ENCODE measurements around the gene C12orf57.
"Not testable (repeated sequence)": the region's sequence is repeated elsewhere in the genome, so short reads cannot be mapped to it uniquely, and the experiment has no call there.

The C12orf57 gene, protein sequence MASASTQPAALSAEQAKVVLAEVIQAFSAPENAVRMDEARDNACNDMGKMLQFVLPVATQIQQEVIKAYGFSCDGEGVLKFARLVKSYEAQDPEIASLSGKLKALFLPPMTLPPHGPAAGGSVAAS

DNA sequence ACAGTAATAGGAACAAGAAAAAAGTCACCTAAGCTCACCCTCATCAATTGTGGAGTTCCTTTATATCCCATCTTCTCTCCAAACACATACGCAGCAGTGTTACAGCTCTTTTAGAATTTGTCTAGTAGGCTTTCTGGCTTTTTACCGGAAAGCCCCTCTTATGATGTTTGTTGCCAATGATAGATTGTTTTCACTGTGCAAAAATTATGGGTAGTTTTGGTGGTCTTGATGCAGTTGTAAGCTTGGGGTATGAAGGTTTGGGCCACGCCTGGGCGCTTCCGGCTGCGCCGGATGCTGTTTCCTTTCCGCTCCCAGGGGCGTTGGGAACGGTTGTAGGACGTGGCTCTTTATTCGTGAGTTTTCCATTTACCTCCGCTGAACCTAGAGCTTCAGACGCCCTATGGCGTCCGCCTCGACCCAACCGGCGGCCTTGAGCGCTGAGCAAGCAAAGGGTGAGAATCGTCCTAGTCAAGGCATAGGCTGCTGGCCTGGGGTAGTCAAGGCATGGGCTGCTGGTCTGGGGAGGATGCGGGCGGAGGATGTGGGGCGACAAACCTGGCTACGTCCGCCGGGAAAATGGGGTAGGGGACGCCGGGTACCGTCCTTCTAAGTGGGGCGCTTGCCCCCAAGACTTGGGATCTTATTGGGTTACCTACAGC, at the start of gene C12orf57, which contains the start of gene RNU7-1:
Gene C12orf57 (plus strand): TSS at position 301 of the 659 bp plus-strand sequence. CDS start 100 bp downstream, at position 401.
Gene RNU7-1 (plus strand): TSS at position 95 of the 659 bp plus-strand sequence.
- peak; percentile 92 to 98 (median 95) for DNase-seq

DNA sequence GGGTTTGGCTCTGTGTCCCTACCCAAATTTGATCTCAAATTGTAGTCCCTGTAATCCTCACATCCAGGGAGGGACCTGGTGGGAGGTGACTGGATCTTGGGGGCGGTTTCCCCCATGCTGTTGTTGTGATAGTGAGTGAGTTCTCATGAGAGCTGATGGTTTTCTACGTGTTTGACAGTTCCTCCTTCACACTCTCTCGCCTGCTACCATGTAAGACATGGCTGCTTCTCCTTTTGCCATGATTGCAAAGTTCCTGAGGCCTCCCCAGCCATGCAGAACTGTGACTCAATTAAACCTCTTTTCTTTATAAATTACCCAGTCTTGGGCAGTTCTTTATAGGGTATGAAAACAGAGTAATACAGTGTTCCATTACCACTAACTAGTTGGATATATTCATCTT, 49.5 kb upstream of the C12orf57 start:
- peak in 1 of 3 donors; percentile 42 for DNase-seq

DNA sequence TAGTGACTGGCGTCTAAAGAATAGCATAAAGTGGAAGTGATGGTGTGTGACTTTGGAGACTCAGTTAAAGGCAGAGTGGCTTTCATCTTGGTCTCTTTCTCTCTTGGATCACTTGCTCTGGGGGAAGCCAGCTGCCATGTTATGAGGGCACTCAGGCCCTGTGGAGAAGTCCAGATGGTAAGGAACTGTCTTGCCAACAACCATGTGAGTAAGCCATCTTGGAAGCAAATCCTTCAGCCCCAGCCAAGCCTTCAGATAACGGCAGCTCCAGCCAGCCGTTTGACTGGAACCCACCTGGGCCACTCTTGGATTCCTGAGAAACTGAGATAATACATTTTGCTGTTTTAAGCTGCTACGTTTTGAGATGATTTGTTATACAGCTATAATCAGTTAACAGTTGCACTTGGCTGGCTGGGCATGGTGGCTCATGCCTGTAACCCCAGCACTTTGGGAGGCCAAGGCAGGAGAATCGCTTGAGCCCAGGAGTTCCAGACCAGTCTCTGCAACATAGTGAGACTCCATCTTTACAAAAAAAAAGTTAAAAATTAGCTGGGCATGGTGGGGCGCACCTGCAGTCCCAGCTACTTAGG, 46.9 kb upstream of the C12orf57 start:
- DNase-seq: no peak

DNA sequence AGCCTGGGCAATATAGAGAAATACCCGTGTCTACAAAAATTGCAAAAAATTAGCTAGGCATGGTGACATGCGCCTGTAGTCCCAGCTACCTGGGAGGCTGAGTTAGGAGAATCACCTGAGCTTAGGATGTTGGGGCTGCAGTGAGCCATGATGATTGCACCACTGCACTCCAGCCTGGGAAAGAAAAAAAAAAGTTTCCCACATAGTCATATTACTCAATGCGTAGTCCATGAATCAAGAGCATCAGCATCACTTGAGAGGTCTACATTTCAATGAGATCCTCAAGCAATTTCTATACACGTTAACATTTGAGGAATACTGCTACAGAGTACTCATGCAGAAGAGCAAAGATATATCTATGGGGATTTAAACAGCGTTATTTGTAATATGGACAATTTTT, 44.4 kb upstream of the C12orf57 start:
- peak; percentile 39 to 65 (median 52) for DNase-seq

DNA sequence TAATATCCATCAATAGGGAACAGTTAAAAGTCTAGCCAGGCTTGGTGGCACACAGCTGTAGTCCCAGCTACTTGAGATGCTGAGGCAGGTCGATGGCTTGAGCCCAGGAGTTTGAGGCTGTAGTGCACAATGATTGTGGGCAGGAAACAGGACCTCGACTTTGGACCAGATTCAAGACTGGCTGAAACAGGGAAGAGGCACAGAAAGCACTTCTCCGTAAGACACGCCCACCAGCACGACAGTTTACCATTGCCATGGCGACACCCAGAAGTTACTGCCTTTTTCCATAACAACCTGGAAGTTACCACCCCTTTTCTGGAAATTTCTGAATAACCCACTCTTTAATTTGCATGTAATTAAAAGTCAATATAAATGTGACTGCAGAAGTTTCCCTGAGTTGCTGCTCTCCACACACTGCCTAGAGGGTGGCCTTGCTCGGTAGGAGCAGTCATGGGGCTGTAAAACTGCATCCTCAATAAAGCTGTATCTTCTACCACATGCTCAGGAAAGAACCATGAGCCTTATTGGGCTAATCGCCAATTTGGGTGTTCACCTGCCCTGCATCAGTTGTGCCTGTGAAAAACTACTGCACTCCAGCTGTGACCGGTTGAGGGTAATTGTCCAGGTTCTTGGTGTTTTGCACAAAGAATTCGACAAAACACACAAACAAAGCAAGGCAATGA, 43.8 kb upstream of the C12orf57 start:
- DNase-seq: peak; percentile 69 to 78 (median 74)

DNA sequence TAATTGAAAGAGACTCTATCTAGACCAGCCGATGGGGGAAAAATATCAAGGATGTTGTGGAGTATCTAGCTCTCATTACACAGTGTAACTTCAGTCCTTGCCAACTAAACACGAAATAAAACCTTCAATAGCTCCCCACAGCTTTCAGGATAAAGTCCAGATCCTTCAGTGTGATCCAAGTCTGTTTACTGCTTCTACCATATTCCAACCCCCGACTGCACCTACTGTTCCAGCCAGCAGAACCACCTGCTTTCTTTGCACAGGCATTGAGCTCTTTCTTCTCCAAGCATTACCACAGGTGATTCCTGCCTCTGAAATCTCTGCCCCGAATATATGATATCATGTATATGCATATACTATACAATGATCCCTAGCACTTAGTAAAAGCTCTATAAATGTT, 41.4 kb upstream of the C12orf57 start:
- no peak for DNase-seq

DNA sequence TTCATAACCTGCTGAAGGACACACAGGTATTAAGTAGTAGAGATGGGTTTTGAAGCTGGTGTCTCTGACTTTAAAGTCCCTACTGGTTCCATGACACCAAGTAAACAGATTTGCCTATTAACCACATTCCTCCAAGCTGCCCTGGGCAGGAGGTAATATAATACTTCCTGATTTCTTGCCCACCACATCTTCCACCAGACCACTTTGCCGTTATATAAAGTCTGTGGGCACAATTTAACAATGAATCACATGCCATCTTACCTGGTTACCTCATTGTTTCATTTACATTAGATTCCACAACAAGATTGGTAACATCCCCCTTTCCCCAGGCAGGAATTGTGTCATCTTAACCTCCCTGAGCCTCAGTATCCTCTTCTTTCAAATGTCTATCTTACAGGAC, 40.1 kb upstream of the C12orf57 start:
- DNase-seq: no peak

DNA sequence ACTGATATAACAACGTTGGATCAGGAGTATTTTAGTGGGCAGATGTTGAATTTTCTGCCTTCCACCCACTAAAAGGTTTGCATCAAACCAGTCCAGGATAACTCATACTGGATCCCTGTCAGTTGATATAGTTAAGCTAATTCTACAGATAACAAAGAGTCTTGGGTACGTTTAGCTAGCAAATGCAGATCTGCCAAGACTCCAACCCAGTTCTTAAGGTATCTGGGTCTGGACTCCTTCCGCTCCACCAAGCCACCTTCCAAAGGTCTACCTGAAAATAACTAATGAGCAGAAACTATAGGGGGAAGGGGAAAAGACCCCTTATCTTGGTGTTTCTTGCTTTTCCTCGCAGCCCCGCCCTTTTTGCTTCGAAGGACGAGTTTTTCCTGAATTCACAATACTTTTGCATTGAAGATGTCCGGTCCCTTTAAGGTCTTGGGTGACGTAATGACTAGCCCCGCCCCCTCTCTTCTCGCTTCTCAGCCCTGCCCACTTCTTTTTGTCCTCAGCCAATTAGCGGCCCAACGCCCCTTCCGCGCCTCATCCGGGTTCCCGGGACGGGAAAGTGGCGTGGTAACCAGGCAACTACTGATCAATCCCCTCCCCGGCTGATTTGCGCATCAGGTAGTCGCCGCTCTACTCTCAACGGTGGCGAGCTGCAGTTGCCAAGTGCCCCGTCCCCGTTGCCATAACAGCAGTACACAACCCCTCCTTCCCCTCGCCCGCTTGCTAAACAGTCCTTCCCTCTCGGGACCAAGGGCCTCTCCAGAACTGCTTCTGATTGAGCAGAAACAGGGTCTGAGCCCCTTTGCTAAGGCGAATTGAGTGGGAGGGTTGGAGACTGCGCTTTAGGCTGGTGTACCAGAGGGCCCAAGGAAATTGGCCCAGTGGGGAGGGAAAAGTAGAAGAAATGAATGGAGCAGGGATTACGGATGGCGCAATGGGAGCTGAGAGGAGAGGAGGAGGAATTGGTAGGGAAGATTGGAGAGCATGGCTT, 39.2 kb upstream of the C12orf57 start, which contains the start of gene LRRC23:
Gene LRRC23 (plus strand): TSS at position 543 of the 997 bp plus-strand sequence. CDS start 812 bp downstream, outside the sequence.
- peak; percentile 94 to 97 (median 97) for DNase-seq

DNA sequence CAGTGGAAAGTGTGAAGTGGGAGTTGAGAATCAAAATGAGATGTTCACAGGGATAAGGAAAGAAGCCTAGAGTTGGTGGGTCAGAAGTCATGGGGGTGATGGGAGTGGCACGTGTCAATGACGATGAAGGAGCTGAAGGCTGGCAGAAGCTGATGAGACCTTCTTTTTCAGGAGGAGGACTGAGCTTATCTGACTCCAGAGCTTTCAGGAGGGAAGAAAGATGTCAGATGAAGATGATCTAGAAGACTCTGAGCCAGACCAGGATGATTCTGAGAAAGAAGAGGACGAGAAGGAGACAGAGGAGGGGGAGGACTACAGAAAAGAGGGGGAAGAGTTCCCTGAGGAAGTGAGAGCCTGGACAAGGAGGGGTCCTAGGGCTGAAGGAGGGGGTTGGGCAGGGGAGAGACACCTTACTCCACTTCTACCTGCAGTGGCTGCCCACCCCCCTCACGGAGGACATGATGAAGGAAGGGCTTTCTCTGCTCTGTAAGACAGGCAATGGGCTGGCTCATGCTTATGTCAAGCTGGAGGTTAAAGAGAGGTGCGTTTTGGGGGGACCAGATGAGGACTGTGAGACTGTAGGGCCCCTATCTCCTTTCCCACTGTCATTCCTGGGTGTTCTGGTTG, 38.3 kb upstream of the C12orf57 start:
- no peak for DNase-seq

DNA sequence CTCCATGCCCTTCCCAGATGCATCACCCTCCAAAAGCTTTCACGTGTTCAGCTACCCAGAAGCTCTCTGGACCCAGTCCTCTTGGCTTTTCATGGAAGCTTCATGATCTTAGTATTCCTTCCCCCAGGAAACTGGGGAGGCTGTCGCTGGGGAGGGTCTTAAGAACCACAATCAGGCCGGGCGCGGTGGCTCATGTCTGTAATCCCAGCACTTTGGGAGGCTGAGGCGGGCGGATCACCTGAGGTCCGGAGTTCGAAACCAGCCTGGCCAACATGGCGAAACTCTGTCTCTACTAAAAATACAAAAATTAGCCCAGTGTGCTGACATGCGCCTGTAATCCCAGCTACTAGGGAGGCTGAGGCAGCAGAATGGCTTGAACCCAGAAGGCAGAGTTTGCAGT, 35.7 kb upstream of the C12orf57 start:
- DNase-seq: not testable (repeated sequence)

DNA sequence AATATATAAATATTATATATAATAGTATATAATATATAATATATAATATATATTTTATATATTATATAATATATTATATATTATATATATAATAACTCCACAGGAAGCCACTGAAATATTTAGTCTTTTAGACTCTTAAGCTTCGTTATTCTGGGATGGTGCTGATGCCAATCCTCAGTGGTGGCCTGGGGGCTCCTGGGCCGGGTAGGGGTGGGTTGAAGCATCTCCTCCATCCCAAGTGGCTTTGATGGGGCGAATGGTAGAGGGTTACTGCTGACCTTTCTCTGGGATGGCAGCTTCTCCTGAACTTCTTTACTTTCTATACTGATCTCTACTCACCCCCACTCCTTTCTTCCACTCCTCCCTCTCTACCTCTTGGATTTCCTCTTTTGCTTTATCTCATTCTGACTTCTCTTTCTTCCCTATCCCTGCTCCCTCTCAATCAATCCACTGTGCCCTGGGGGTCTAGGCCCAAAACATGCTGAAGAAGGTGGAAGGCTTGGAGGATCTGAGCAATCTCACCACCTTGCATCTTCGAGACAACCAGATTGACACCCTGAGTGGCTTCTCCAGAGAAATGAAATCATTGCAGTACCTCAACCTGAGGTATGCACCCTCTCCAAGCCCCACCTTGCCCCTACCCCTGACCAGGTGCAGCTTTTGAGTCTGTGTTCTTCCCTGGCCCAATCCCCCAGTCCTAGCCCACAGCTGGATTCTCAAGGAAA, 34.2 kb upstream of the C12orf57 start:
- no peak for DNase-seq

DNA sequence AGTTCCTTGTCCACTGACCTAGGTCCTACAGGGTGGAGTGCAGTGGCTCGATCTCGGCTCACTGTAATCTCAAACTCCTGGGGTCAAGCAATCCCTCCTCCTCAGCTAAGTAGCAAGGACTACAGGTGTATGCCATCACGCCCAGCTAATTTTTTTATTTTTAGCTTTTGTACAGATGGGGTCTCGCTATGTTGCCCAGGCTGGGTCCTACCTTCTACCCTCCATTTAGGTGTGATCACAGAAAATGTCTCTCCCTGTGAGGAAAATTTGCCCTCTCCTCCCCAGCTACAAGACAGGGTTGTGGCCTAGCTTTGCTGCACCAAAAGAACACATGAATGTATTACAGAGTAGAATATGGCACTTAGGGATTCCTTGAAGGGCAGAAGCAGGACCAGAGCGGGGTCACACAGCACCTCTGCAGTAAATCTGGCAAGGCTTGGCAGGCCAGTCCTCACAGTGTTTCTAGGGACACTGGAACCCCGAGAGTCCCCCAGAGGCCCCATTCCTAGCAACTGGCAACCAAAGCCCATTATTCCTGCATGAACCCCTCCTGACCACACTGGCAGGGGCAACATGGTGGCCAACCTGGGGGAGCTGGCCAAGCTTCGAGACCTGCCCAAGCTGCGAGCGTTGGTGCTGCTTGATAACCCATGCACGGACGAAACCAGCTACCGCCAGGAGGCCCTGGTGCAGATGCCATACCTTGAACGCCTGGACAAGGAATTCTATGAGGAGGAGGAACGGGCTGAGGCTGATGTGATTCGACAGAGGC, 31.5 kb upstream of the C12orf57 start:
- DNase-seq: no peak

DNA sequence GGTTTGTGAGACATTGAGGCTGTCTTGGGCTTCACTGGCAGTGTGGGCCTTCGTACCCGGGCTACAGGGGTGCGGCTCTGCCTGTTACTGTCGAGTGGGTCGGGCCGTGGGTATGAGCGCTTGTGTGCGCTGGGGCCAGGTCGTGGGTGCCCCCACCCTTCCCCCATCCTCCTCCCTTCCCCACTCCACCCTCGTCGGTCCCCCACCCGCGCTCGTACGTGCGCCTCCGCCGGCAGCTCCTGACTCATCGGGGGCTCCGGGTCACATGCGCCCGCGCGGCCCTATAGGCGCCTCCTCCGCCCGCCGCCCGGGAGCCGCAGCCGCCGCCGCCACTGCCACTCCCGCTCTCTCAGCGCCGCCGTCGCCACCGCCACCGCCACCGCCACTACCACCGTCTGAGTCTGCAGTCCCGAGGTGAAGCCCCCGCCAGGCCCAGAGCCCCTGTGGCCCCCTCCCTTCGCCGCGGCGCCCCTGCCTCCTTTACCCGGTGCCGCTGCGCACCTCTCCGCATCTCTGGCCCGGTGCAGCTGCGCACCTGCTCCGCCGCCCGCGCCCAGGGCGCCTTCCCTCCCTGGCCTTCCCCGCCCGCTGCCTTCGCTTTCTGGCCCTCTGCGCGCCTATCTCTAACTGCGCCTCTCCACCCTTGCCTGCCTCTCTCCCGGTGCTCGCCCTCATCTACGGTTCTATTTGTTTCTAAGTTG, 29.4 kb upstream of the C12orf57 start, which contains the start of gene ENO2:
Gene ENO2 (plus strand): TSS at position 335 of the 701 bp plus-strand sequence. CDS start 1,253 bp downstream, outside the sequence.
- peak; percentile 69 to 88 (median 80) for DNase-seq

DNA sequence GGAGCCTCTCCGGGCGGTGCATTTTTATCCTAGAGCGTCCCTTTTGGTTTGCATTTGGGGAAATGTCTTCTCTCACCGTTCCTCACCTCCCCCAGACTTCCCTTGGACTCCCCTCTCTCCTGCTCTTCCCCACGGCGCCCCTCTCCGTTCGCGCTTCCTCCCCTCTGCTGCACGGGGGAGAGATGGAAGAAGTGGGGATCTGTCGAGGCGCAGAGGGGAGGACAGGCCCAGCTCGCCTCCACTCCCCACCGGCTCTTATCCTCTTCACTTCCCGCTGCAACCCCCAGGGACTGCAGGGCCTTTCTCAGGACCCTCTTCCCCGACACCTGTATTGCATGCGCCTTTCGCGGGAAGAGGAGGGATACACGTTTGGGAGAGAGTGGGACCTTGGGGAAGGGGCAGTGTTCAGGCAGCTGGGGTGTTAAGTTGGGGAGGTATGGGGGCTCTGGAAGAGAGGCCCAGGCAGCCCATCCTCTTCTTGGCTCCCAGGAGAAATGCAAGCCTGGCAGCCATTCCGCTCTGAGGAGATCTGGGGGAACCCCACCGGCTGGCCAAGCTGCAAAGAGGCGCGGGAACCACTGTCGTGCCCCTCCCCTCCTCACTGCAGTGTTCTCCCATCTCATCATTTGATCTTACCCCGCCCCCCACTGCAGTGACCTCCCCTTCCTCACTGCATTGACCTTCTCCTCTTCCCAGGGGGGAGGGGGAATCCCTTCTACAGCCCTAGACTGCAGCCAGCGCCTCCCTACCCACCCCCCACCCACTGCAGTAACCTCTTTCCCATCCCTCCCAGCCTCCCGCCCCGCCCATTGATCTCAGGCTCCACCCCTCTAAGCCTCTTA, 28.7 kb upstream of the C12orf57 start:
- DNase-seq: no peak

DNA sequence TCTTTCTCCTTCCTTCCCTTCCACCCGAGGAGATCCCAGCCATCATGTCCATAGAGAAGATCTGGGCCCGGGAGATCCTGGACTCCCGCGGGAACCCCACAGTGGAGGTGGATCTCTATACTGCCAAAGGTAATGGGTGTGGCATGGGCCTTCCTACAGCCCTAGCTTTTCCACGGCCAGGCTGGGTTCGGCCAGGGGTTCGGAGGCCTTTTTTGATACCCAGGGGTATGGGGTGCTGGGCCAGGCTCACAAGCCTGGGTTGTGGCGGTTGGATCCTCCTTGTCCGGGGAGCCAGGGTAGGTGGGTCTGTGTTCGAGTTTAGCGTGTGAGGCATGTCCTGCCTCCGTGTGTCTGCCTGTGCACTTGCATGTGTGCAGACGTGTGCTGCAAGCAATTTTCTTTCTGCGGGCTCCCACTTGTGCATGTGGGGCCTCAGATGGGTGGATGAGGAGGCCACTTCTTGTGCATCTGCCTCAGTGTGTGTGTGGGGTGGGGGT, 28.0 kb upstream of the C12orf57 start:
- DNase-seq: no peak

DNA sequence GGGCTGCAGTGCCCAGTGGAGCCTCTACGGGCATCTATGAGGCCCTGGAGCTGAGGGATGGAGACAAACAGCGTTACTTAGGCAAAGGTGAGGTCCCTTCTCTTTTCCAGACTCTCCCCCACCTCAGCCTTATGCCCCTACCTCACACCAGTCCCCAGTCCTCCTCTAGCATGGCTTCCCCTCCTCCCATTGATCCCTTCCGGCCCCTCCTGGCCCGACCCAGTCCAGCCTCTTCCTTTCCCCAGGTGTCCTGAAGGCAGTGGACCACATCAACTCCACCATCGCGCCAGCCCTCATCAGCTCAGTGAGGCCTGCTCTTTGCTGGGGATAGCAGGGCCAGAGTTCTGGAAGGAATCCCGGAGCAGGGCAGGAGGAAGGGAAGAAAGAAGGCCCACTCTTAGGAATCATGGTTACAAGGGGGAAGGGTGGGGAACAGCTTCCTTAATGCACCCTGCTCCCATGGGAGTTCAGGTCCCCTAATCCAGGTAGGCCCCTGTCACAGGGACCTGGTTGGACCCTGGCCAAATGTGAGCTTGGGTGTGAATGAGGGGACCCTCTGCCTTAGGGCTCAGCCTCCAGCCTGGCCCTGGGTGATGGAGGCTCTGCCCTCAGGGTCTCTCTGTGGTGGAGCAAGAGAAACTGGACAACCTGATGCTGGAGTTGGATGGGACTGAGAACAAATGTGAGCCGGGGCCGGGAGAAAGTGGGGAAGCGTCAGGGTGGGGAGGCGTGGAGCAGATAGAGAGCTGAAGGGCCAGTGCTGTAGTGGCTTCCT, 27.2 kb upstream of the C12orf57 start:
- no peak for DNase-seq

DNA sequence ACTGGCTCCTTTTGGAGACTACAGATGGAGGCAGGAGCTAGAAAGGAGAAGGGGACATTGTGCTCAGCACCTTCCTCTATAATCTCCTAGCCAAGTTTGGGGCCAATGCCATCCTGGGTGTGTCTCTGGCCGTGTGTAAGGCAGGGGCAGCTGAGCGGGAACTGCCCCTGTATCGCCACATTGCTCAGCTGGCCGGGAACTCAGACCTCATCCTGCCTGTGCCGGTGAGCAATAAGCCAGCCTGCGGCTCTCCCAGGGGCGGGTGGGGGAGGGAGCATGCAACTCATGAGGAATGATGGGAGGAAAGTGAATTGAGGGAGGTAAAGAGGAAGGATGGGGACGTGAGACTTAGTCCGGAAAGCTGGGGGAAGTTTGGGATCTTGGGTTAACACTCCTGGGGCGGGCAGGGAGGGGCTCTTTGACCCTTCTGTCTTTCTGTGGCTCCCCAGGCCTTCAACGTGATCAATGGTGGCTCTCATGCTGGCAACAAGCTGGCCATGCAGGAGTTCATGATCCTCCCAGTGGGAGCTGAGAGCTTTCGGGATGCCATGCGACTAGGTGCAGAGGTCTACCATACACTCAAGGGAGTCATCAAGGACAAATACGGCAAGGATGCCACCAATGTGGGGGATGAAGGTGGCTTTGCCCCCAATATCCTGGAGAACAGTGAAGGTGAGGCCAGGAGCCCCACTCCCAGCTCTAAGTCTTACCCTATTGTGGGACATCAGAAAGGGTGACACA, 26.2 kb upstream of the C12orf57 start:
- no peak for DNase-seq
